Endodermal cell (in vitro differentiated cells): ENCODE measurements around the gene CCSER1. TPM values are rescaled to one million over a fixed set of nuclear protein-coding genes. Genes with fewer than 3 reads are reported as not detected.
"Not testable (repeated sequence)": the region's sequence is repeated elsewhere in the genome, so short reads cannot be mapped to it uniquely, and the experiment has no call there.

ENCODE experiments used
- DNase-seq: peaks from one replicate; pipeline ENCODE4 v3.0.0-alpha.2; 2017
- H3K27ac ChIP-seq: 2 replicates; pipeline ENCODE4 v1.5.1; 2013; ENCODE audit warnings: mild to moderate bottlenecking, low read depth, low read length, moderate library complexity
- H3K27me3 ChIP-seq: 2 replicates; pipeline ENCODE4 v1.6.1; 2013; ENCODE audit warnings: mild to moderate bottlenecking, low read length, moderate library complexity; ENCODE audit not compliant: insufficient read depth, control insufficient read depth, poor library complexity, severe bottlenecking
- H3K36me3 ChIP-seq: 2 replicates; pipeline ENCODE4 v1.7.0; 2013; ENCODE audit warnings: mild to moderate bottlenecking, low read length, moderate library complexity; ENCODE audit not compliant: control insufficient read depth, insufficient read depth
- H3K4me1 ChIP-seq: one replicate; pipeline ENCODE4 v1.7.0; 2013; ENCODE audit warnings: low read length; ENCODE audit not compliant: control insufficient read depth, insufficient read depth
- H3K4me3 ChIP-seq: 2 replicates; pipeline ENCODE4 v1.5.1; 2013; ENCODE audit warnings: mild to moderate bottlenecking, low read length, moderate library complexity
- H3K9ac ChIP-seq: 2 replicates; pipeline ENCODE4 v1.6.1; 2013; ENCODE audit warnings: mild to moderate bottlenecking, low read length, moderate library complexity; ENCODE audit not compliant: poor library complexity, severe bottlenecking; ENCODE audit errors: extremely low read depth
- H3K9me3 ChIP-seq: 2 replicates; pipeline ENCODE4 v1.6.1; 2013; ENCODE audit warnings: mild to moderate bottlenecking, low read length, moderate library complexity; ENCODE audit not compliant: control insufficient read depth
- H3K27ac Mint-ChIP-seq: 2 replicates; pipeline ENCODE4 v1.8.0; 2020; ENCODE audit warnings: mixed read lengths
- H3K27me3 Mint-ChIP-seq: 2 replicates; pipeline ENCODE4 v1.8.0; 2021; ENCODE audit warnings: mild to moderate bottlenecking, mixed read lengths; ENCODE audit not compliant: insufficient read depth
- H3K36me3 Mint-ChIP-seq: 2 replicates; pipeline ENCODE4 v1.8.0; 2020; ENCODE audit warnings: low read depth, mixed read lengths
- H3K4me1 Mint-ChIP-seq: 2 replicates; pipeline ENCODE4 v1.8.0; 2020; ENCODE audit warnings: mixed read lengths
- H3K4me3 Mint-ChIP-seq: 2 replicates; pipeline ENCODE4 v1.8.0; 2020; ENCODE audit warnings: mild to moderate bottlenecking, moderate library complexity, mixed read lengths
- H3K9me3 Mint-ChIP-seq: 2 replicates; pipeline ENCODE4 v1.8.0; 2020; ENCODE audit warnings: mild to moderate bottlenecking, mixed read lengths
- WGBS, 2 experiments: methylation state at CpG; one replicate each; pipeline versions ENCODE4 v1.1.5 to v1.1.7; 2013; ENCODE audit warnings: missing lambda C conversion rate in 2 of 2, mixed read lengths in 1 of 2; ENCODE audit not compliant: insufficient coverage in 1 of 2, insufficient read length in 1 of 2; 5-methylcytosine and 5-hydroxymethylcytosine counted together
- total RNA-seq, 2 donors: library from RNA; stranded (reverse); fragmentation: NEBNext Ultra II Directional in 1 of 2; extraction: Animal tissue kit (Norgen Biotek cat#: 25700) in 1 of 2; gene quantifications; 2 replicates in 1 of 2; 3 replicates in 1 of 2; pipeline ENCODE4 v1.2.1, GENCODE V29; 2021
- TF ChIP-seq, protein P1 (sequence below): fragments of 200-600 bp; sonication (generic); conservative IDR thresholded peaks from 2 replicates; pipeline ENCODE4 v1.5.0; 2021; ENCODE audit warnings: antibody characterized with exemption, mild to moderate bottlenecking

Gene CCSER1
- total RNA-seq, 2 donors from 2014 or later, result 1.1 to 2.2 TPM

DNA sequence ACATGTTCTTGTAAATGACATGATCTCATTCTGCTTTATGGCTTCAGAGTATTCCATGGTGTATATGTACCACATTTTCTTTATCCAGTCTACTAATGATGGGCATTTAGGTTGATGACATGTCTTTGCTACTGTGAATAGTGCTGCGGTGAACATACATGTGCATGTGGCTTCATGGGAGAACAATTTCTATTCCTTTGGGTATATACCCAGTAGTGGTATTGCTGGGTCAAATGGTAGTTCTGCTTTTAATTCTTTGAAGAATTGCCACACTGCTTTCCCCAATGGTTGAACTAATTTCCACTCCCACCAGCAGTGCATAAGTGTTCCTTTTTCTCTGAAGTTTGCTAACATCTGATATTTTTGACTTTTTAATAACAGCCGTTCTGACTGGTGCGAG lies 1080.3 kb downstream of the CCSER1 start:
- no peaks in the 10 kb centered on the region for H3K27me3 Mint-ChIP-seq
- no peaks in the 10 kb centered on the region for H3K4me1 ChIP-seq
- WGBS, 2 experiments, result 90 to 100% methylated on average over 1 to 3 of the region's 3 CpGs
- no peak overlapping the region for H3K4me3 Mint-ChIP-seq
- H3K4me1 Mint-ChIP-seq, result no peaks in the 10 kb centered on the region
- H3K27ac ChIP-seq, result no peak overlapping the region
- no peak for DNase-seq
- no peaks in the 10 kb centered on the region for H3K9me3 ChIP-seq
- no peaks in the 10 kb centered on the region for H3K27me3 ChIP-seq
- no peak overlapping the region for H3K9ac ChIP-seq
- H3K36me3 Mint-ChIP-seq, result no peaks in the 10 kb centered on the region
- TF ChIP-seq, protein P1, sequence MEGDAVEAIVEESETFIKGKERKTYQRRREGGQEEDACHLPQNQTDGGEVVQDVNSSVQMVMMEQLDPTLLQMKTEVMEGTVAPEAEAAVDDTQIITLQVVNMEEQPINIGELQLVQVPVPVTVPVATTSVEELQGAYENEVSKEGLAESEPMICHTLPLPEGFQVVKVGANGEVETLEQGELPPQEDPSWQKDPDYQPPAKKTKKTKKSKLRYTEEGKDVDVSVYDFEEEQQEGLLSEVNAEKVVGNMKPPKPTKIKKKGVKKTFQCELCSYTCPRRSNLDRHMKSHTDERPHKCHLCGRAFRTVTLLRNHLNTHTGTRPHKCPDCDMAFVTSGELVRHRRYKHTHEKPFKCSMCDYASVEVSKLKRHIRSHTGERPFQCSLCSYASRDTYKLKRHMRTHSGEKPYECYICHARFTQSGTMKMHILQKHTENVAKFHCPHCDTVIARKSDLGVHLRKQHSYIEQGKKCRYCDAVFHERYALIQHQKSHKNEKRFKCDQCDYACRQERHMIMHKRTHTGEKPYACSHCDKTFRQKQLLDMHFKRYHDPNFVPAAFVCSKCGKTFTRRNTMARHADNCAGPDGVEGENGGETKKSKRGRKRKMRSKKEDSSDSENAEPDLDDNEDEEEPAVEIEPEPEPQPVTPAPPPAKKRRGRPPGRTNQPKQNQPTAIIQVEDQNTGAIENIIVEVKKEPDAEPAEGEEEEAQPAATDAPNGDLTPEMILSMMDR, result no peak
- H3K27ac Mint-ChIP-seq, result no peak overlapping the region
- H3K9me3 Mint-ChIP-seq, result no peaks in the 10 kb centered on the region
- H3K4me3 ChIP-seq, result no peak overlapping the region
- no peaks in the 10 kb centered on the region for H3K36me3 ChIP-seq

DNA sequence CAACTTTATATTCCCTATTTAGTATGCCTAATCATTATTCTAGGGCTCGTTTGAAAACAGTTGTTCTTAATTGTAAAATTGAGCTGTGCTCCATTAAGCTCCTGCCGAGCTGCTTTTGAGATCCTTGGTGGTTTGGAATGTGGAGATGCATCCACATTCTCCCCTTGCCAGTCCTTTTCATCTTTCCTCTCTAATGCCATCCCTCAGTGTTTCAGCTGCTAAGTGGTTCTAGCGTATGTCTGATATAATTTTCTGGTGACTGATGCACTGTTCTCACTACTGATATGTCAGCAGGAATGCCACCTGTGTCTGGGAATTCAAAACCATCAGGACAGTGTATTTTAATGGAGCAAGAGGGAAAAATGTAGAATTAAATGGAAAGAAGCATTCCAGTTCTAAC lies 1085.0 kb downstream of the CCSER1 start:
- Histone ChIP-seq H3K27ac (no peak overlapping the region), H3K4me3 (no peak overlapping the region), H3K27me3 (no peaks in the 10 kb centered on the region), H3K9ac (no peak overlapping the region), H3K4me1 (no peaks in the 10 kb centered on the region), H3K9me3 (no peaks in the 10 kb centered on the region), H3K36me3 (no peaks in the 10 kb centered on the region)
- no peaks in the 10 kb centered on the region for H3K36me3 Mint-ChIP-seq
- no peaks in the 10 kb centered on the region for H3K4me1 Mint-ChIP-seq
- H3K9me3 Mint-ChIP-seq, result peaks cover 6% of the 10 kb centered on the region
- no peaks in the 10 kb centered on the region for H3K27me3 Mint-ChIP-seq
- 20 to 59% methylated on average over 1 to 3 of the region's 3 CpGs for WGBS, 2 experiments
- no peak for DNase-seq
- H3K27ac Mint-ChIP-seq, result no peak overlapping the region
- H3K4me3 Mint-ChIP-seq, result no peak overlapping the region
- TF ChIP-seq, protein P1, result no peak

DNA sequence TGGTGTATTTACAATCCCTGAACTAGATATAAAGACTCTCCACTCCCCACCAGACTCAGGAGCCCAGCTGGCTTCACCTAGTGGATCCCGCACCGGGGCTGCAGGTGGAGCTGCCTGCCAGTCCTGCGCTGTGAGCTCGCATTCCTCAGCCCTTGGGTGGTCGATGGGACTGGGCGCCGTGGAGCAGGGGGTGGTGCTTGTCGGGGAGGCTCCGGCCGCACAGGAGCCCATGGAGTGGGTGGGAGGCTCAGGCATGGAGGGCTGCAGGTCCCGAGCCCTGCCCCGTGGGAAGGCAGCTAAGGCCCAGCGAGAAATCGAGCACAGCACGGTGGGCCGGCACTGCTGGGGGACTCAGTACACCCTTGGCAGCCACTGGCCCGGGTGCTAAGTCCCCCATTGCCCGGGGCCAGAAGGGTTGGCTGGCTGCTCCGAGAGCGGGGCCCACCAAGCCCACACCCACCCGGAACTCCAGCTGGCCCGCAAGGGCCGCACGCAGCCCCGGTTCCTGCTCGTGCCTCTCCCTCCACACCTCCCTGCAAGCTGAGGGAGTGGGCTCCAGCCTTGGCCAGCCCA lies 1090.7 kb downstream of the CCSER1 start:
- H3K27me3 ChIP-seq, H3K9me3 ChIP-seq, H3K36me3 Mint-ChIP-seq, H3K27ac ChIP-seq, H3K9ac ChIP-seq, H3K4me3 Mint-ChIP-seq, H3K27me3 Mint-ChIP-seq, H3K36me3 ChIP-seq, H3K27ac Mint-ChIP-seq, H3K4me1 ChIP-seq, H3K4me1 Mint-ChIP-seq, DNase-seq, H3K4me3 ChIP-seq: not testable (repeated sequence)
- peaks cover 15% of the 10 kb centered on the region for H3K9me3 Mint-ChIP-seq
- WGBS, 2 experiments, result 95% methylated on average over 26 of the region's 26 CpGs; no CpG with 5 or more reads in 1 of the 2 experiments

DNA sequence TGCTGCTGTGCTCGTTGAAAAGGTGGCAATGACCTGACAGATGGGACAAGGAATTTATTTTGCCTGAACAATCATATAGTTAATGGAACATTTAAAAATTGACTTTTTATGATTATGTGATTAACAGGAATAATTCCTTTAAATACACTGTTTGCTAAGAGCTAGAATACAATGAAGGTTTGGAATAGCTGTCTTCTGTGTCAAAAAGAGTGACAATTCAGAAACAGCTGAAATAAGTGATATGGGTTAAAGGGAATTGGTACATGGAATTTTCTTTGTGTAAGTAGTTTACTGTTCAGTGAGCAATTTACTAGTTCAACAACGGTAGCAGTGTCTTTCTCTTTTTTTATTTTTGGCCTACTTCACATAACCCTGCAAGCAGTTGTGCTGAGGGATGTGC lies 1093.1 kb downstream of the CCSER1 start:
- H3K4me1 ChIP-seq, result no peaks in the 10 kb centered on the region
- Mint-ChIP-seq H3K27me3 (no peaks in the 10 kb centered on the region), H3K27ac (no peak overlapping the region), H3K4me1 (no peaks in the 10 kb centered on the region), H3K4me3 (no peak overlapping the region), H3K36me3 (no peaks in the 10 kb centered on the region), H3K9me3 (peaks cover 15% of the 10 kb centered on the region)
- no peak overlapping the region for H3K27ac ChIP-seq
- H3K9me3 ChIP-seq, result no peaks in the 10 kb centered on the region
- WGBS, 2 experiments, result 98% methylated on average over 2 of the region's 2 CpGs; no CpG with 5 or more reads in 1 of the 2 experiments
- H3K36me3 ChIP-seq, result no peaks in the 10 kb centered on the region
- H3K27me3 ChIP-seq, result no peaks in the 10 kb centered on the region
- DNase-seq, result no peak
- H3K4me3 ChIP-seq, result no peak overlapping the region
- H3K9ac ChIP-seq, result no peak overlapping the region
- TF ChIP-seq, protein P1, result no peak
